GM13977 (cell line): ENCODE results near the gene SLC52A3.
"Not testable (repeated sequence)": the region's sequence is repeated elsewhere in the genome, so short reads cannot be mapped to it uniquely, and the experiment has no call there.

ENCODE experiments used
- DNase-seq: peaks from one replicate; pipeline ENCODE4 v3.0.0; 2012; ENCODE audit warnings: low spot score
- in situ Hi-C: fragments of 300-500 bp; cut with MboI; formaldehyde crosslinking; loops from one replicate; pipeline ENCODE4 v1.12.0; 2022; ENCODE audit warnings: low sequenced_read_pairs, low pct_unique_long_range_greater_than_20kb, mixed read lengths, inconsistent platforms; ENCODE audit not compliant: unreplicated experiment
- TF ChIP-seq, protein P1 (sequence below): IDR thresholded peaks from 2 replicates; pipeline ENCODE4 v1.5.1; 2012; ENCODE audit warnings: mild to moderate bottlenecking, control low read depth; ENCODE audit not compliant: insufficient read depth; ENCODE audit errors: extremely low read depth, missing control alignments

The SLC52A3 gene

DNA sequence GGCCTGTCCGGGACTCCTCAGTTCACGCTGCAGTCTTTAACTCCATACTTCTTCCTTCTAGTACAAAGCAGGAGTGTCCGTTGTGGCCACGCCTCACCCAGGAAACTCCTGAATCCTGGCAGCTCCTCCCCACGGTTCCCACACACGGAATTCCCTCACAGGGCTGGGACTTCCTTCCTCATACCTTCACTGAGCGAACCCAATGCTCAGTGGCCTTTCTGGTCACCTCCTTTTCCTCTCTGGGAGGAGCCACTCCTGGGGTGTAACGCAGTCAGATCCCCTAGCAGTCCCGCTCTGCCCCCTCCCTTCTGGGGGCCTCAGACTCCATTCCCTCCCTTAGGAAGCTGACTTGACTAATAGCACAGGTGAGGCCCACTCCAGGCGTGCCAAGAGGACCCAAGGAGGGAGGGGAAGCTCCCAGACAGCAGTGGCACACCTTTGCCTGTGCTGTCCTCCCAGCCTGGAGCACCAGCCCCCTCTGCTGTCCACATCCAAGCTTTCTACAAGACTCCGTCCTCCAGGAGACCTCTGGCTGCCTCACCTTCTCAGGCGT lies at the start of gene SLC52A3:
Gene SLC52A3 (minus strand): TSS at position 75 of the 553 bp plus-strand sequence. CDS start 2,726 bp downstream, outside the sequence.
- in situ Hi-C loops: no loop called here
- no peak for DNase-seq
- TF ChIP-seq, protein P1, sequence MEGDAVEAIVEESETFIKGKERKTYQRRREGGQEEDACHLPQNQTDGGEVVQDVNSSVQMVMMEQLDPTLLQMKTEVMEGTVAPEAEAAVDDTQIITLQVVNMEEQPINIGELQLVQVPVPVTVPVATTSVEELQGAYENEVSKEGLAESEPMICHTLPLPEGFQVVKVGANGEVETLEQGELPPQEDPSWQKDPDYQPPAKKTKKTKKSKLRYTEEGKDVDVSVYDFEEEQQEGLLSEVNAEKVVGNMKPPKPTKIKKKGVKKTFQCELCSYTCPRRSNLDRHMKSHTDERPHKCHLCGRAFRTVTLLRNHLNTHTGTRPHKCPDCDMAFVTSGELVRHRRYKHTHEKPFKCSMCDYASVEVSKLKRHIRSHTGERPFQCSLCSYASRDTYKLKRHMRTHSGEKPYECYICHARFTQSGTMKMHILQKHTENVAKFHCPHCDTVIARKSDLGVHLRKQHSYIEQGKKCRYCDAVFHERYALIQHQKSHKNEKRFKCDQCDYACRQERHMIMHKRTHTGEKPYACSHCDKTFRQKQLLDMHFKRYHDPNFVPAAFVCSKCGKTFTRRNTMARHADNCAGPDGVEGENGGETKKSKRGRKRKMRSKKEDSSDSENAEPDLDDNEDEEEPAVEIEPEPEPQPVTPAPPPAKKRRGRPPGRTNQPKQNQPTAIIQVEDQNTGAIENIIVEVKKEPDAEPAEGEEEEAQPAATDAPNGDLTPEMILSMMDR: peak; percentile 11

DNA sequence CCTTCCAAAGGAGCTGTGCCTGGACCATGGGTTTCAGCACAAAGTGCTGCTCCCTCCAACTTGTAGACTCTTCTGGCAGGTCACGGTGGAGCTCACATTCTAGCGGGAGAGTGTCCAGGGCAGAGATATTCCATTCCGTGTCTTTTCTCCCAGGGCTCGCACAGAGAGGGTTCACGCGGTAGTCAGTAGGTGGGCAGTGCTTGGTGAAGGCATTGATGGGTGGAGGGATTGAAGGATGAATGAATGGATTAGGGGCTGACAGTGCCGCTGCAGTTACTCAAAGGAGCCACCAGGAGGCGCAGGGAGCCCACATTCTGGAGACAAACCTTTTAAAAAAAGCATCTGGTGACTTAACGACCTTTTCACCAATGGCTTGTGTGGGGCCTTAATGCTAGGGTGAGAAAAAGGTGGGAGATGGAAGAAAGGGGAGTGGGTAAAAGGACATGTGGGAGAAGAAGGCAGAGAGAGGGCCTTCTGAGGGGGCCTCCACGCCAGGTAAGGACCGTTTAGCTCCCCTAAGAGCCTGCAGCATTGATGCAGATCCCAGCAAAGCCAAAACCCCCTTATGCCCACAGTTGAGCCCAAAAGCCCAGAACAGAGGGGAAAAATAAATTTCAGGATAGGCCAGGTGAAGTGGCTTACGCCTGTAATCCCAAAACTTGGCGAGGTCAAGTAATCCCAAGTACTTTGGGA lies 47.8 kb upstream of the SLC52A3 start:
- TF ChIP-seq, protein P1: peak; percentile 98
- DNase-seq: peak; percentile 82
- in situ Hi-C loops: loop anchor here (5.0 to 25.0 kb wide), 2 partner anchors 141 to 396 kb away; partner anchors contain the start of gene C20orf202

DNA sequence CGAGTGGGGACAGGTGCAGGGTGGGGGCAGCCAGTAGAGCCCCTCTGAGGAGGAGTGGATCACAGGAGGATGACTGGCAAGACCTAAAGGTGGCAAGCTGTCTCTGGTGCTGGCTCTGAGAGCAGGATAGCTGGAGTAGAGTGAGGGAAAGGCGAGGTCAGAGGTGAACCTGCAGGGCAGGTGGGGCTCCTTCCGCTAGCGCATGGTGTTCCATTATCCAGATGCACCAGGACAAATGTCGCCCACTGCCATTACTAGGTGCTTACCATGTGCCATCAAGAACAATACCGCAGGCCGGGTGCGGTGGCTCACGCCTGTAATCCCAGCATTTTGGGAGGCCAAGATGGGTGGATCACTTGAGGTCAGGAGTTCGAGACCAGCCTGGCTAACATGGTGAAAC lies 46.9 kb upstream of the SLC52A3 start:
- no peak for DNase-seq
- in situ Hi-C loops: loop anchor here (5.0 to 25.0 kb wide), 2 partner anchors 142 to 397 kb away; partner anchors contain the start of gene C20orf202
- TF ChIP-seq, protein P1: no peak

- TF ChIP-seq, protein P1: no peak
- DNase-seq: no peak
- in situ Hi-C loops: loop anchor here (25.0 kb wide), 1 partner anchor 399 kb away; the partner anchor contains the start of gene C20orf202
Observed at GRCh38 chr20:813390-813789, 45.1 kb upstream of the SLC52A3 start.

GRCh38 chr20:812435-812814 lies 44.1 kb upstream of the SLC52A3 start:
- in situ Hi-C loops: loop anchor here (25.0 kb wide), 1 partner anchor 400 kb away; the partner anchor contains the start of gene C20orf202

GRCh38 chr20:811776-812434 lies 43.6 kb upstream of the SLC52A3 start:
- DNase-seq: not testable (repeated sequence)
- in situ Hi-C loops: loop anchor here (25.0 kb wide), 1 partner anchor 400 kb away; the partner anchor contains the start of gene C20orf202

More at GRCh38 chr20:812435-812814, 44.1 kb upstream of the SLC52A3 start:
- not testable (repeated sequence) for DNase-seq

GRCh38 chr20:805713-806112 lies 37.4 kb upstream of the SLC52A3 start:
- TF ChIP-seq, protein P1: no peak
- in situ Hi-C loops: loop anchor here (25.0 kb wide), 1 partner anchor 407 kb away; the partner anchor contains the start of gene C20orf202
- no peak for DNase-seq
